Mucosa of descending colon (tissue), 3 donors: ENCODE measurements around the gene SDS. TPM values are rescaled to one million over a fixed set of nuclear protein-coding genes. Genes with fewer than 3 reads are reported as not detected.

Experiments used
- ATAC-seq: fragments of 200-7000 bp; cut with Tn5 transposase; one replicate; pipeline ENCODE4 v1.9.1; 2020; ENCODE audit warnings: mild to moderate bottlenecking, moderate library complexity
- DNase-seq, 3 donors: peaks; one replicate each; pipeline ENCODE4 v3.0.0-alpha.2; 2020
- H3K36me3 ChIP-seq: fragments of 200-600 bp; one replicate; pipeline ENCODE4 v1.8.0; 2021; ENCODE audit warnings: low read depth, mild to moderate bottlenecking
- H3K4me1 ChIP-seq: fragments of 200-600 bp; one replicate; pipeline ENCODE4 v1.8.0; 2021; ENCODE audit warnings: low read depth, mild to moderate bottlenecking
- H3K4me3 ChIP-seq: fragments of 200-600 bp; one replicate; pipeline ENCODE4 v1.8.0; 2021; ENCODE audit warnings: mild to moderate bottlenecking
- H3K9me3 ChIP-seq: fragments of 200-600 bp; one replicate; pipeline ENCODE4 v1.8.0; 2021; ENCODE audit warnings: mild to moderate bottlenecking
- intact Hi-C, 2 donors: fragments of 100-400 bp; cut with DNase I in 1 of 2; cut with micrococcal nuclease in 1 of 2; formaldehyde crosslinking; loops; one replicate each; pipeline versions ENCODE4 v1.11.0 to v1.11.1; 2022; cut with DNase I, micrococcal nuclease
- total RNA-seq, 3 donors: library from RNA; stranded (reverse); fragmentation: NEBNext Ultra II Directional in 2 of 3; extraction: Animal tissue kit (Norgen Biotek cat#: 25700) in 2 of 3; gene quantifications; one replicate each; pipeline versions ENCODE4 v1.2.1 to v1.2.4, GENCODE V29; 2021 to 2023
- TF ChIP-seq, protein P1 (sequence below): fragments of 200-600 bp; IDR thresholded peaks from one replicate; pipeline ENCODE4 v1.8.0; 2022; ENCODE audit warnings: antibody characterized with exemption, mild to moderate bottlenecking
- donor health status: DM: no; HTN: no; CAD: no; lungs with moderate emphysema.
- donor health status: DM: no; HTN: no; CAD: no.
- donor health status: DM: no; HTN: yes; CAD: no.

The SDS gene
- total RNA-seq, 3 donors from 2014 or later = 0.44 to 3.9 (median 3.2) TPM

DNA sequence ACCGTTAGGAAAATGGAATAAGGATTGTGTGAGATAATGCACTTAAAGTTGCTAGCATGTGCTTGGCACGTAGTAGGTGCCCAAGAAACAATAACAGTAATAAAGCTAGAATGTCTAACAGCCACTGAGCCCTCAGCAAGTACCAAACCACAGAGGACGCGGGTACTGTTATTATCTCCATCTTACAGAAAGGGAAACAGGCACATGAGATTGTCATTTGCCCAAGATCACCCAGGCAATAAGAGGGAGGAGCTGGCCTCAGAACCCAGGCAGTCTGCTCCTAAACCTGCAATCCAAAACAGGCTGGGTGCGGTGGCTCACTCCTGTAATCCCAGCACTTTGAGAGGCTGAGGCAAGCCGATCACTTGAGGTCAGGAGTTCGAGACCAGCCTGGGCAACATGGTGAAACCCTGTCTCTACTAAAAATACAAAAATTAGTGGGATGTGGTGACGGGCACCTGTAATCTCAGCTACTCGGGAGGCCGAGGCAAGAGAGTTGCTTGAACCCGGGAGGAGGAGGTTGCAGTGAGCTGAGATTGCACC, 5.1 kb upstream of the SDS start:
- Histone ChIP-seq H3K9me3 (no peaks in the 10 kb centered on the region), H3K36me3 (no peaks in the 10 kb centered on the region), H3K4me3 (no peak overlapping the region), H3K4me1 (no peaks in the 10 kb centered on the region)
- intact Hi-C loops = no loop called here
- ATAC-seq = no peak
- no peak for DNase-seq
- TF ChIP-seq, protein P1, sequence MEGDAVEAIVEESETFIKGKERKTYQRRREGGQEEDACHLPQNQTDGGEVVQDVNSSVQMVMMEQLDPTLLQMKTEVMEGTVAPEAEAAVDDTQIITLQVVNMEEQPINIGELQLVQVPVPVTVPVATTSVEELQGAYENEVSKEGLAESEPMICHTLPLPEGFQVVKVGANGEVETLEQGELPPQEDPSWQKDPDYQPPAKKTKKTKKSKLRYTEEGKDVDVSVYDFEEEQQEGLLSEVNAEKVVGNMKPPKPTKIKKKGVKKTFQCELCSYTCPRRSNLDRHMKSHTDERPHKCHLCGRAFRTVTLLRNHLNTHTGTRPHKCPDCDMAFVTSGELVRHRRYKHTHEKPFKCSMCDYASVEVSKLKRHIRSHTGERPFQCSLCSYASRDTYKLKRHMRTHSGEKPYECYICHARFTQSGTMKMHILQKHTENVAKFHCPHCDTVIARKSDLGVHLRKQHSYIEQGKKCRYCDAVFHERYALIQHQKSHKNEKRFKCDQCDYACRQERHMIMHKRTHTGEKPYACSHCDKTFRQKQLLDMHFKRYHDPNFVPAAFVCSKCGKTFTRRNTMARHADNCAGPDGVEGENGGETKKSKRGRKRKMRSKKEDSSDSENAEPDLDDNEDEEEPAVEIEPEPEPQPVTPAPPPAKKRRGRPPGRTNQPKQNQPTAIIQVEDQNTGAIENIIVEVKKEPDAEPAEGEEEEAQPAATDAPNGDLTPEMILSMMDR = no peak

DNA sequence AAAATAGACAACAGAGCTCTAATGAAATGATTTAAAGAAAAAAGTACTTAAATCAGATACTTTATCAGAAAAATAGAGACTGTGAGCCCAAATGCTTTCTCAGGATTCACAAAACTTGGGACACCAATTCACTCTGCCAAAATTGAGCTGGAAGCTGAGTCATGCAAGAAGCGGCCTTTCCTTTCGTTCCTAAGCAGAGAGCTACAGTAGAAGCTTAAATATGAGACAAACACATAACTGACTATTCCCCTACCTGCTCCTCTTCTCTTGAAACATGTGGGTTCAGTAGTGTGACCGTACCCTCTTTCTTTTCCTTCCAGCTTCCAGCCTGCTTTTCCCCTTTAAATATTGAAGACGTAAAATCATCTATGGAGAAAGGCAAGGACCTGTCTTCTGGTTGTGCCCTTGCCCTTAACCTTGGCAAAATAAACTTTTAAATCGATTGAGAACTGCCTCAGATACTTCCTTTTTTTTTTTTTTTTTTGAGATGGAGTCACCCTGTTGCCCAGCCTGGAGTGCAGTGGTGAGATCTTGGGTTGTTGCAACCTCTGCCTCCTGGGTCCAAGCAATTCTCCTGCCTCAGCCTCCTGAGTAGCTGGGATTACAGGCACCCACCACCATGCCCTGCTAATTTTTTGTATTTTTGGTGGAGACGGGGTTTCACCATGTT, 4.4 kb upstream of the SDS start:
- DNase-seq (no peak), ATAC-seq (no peak)
- Histone ChIP-seq H3K4me1 (no peaks in the 10 kb centered on the region), H3K36me3 (no peaks in the 10 kb centered on the region), H3K4me3 (no peak overlapping the region), H3K9me3 (no peaks in the 10 kb centered on the region)
- intact Hi-C loops = no loop called here
- TF ChIP-seq, protein P1 = no peak

GRCh38 chr12:113405694-113406093, 2.0 kb upstream of the SDS start:
- DNase-seq (peak in 1 of 3 donors; percentile 9), ATAC-seq (no peak)
- no peaks in the 10 kb centered on the region for H3K4me1 ChIP-seq
- H3K4me3 ChIP-seq = no peak overlapping the region
- no peaks in the 10 kb centered on the region for H3K9me3 ChIP-seq
- H3K36me3 ChIP-seq = no peaks in the 10 kb centered on the region
- intact Hi-C loops = no loop called here
- TF ChIP-seq, protein P1 = no peak

GRCh38 chr12:113402586-113403260, 964 bp downstream of the SDS start:
- H3K4me3 ChIP-seq = no peak overlapping the region
- DNase-seq (no peak), ATAC-seq (no peak)

GRCh38 chr12:113401066-113402000, 2.4 kb downstream of the SDS start:
- TF ChIP-seq, protein P1 = no peak
- Histone ChIP-seq H3K36me3 (no peaks in the 10 kb centered on the region), H3K4me3 (no peak overlapping the region), H3K9me3 (no peaks in the 10 kb centered on the region), H3K4me1 (no peaks in the 10 kb centered on the region)
- intact Hi-C loops = no loop called here
- ATAC-seq (no peak), DNase-seq (no peak)

More at GRCh38 chr12:113402586-113403260, 964 bp downstream of the SDS start:
- intact Hi-C loops = no loop called here
- Histone ChIP-seq H3K4me1 (no peaks in the 10 kb centered on the region), H3K9me3 (no peaks in the 10 kb centered on the region), H3K36me3 (no peaks in the 10 kb centered on the region)
- TF ChIP-seq, protein P1 = no peak
